IMR-90 (cell line): ENCODE measurements around the gene EVA1C. TPM values are rescaled to one million over a fixed set of nuclear protein-coding genes. Genes with fewer than 3 reads are reported as not detected.

Experiments used
- ATAC-seq: fragments of 200-7000 bp; cut with Tn5 transposase; 2 replicates; pipeline ENCODE4 v1.9.1; 2020; ENCODE audit warnings: low read depth, mild to moderate bottlenecking, moderate library complexity
- BruUV-seq: library from RNA; stranded (reverse); fragments of 400-500 nt; replicated peaks from 2 replicates; lab custom pipeline; 2021; lab: Mats Ljungman, UMichigan
- CTCF ChIA-PET: fragments of 300-600 bp; formaldehyde crosslinking; extraction: SDS; loops from one replicate; lab custom pipeline; 2021; ENCODE audit warnings: antibody characterized with exemption; lab: Yijun Ruan, JAX
- POLR2A ChIA-PET: fragments of 300-600 bp; sonication (Branson Sonifier 250); formaldehyde crosslinking; loops from one replicate; lab custom pipeline; 2022; ENCODE audit warnings: antibody characterized with exemption; ENCODE audit not compliant: unreplicated experiment; lab: Charles Lee
- DNase-seq: peaks from one replicate; pipeline ENCODE4 v3.0.0; 2013
- H2AFZ ChIP-seq: replicated peaks from 2 replicates; pipeline ENCODE3; 2013; ENCODE audit warnings: low read length, mild to moderate bottlenecking; ENCODE audit not compliant: poor library complexity
- H2AK5ac ChIP-seq: 2 replicates; pipeline ENCODE4 v1.6.1; 2013; ENCODE audit warnings: low read depth, low read length, inconsistent platforms
- H2AK9ac ChIP-seq: replicated peaks from 2 replicates; pipeline ENCODE3; 2013; ENCODE audit warnings: mild to moderate bottlenecking, low read depth, low read length, moderate library complexity; ENCODE audit not compliant: poor library complexity
- H2BK120ac ChIP-seq: 2 replicates; pipeline ENCODE4 v1.6.1; 2013; ENCODE audit warnings: low read depth, low read length, inconsistent platforms
- H2BK15ac ChIP-seq: 3 replicates; pipeline ENCODE4 v1.6.1; 2013; ENCODE audit warnings: low read depth, low read length, inconsistent platforms
- H2BK20ac ChIP-seq: 2 replicates; pipeline ENCODE4 v1.6.1; 2013; ENCODE audit warnings: low read depth, mild to moderate bottlenecking, inconsistent platforms, low read length, moderate library complexity
- H2BK5ac ChIP-seq: 2 replicates; pipeline ENCODE4 v1.6.1; 2013; ENCODE audit warnings: mild to moderate bottlenecking, low read depth, low read length, inconsistent platforms; ENCODE audit not compliant: poor library complexity, severe bottlenecking
- H3K14ac ChIP-seq: replicated peaks from 2 replicates; pipeline ENCODE4 v1.6.1; 2013; ENCODE audit warnings: low read depth, low read length, inconsistent platforms
- H3K18ac ChIP-seq: 2 replicates; pipeline ENCODE4 v1.6.1; 2013; ENCODE audit warnings: low read depth, low read length, control low read depth
- H3K23ac ChIP-seq: 2 replicates; pipeline ENCODE4 v1.6.1; 2013; ENCODE audit warnings: low read depth, low read length, inconsistent platforms
- H3K27ac ChIP-seq: 2 replicates; pipeline ENCODE4 v1.5.1; 2013; ENCODE audit warnings: mild to moderate bottlenecking, control low read depth, low read length; ENCODE audit not compliant: insufficient read depth
- H3K27me3 ChIP-seq: 2 replicates; pipeline ENCODE4 v1.6.1; 2013; ENCODE audit warnings: low read length; ENCODE audit not compliant: control insufficient read depth, insufficient read depth
- H3K36me3 ChIP-seq: 2 replicates; pipeline ENCODE4 v1.6.1; 2013; ENCODE audit warnings: low read length, mixed read lengths; ENCODE audit not compliant: control insufficient read depth, insufficient read depth
- H3K4ac ChIP-seq: 2 replicates; pipeline ENCODE4 v1.6.1; 2013; ENCODE audit warnings: low read depth, low read length, inconsistent platforms
- H3K4me1 ChIP-seq: 2 replicates; pipeline ENCODE4 v1.6.1; 2013; ENCODE audit warnings: low read length, mixed read lengths; ENCODE audit not compliant: control insufficient read depth, insufficient read depth
- H3K4me2 ChIP-seq: 2 replicates; pipeline ENCODE4 v1.6.1; 2013; ENCODE audit warnings: low read depth, mild to moderate bottlenecking, control low read depth, low read length, moderate library complexity
- H3K4me3 ChIP-seq: 2 replicates; pipeline ENCODE4 v1.5.1; 2013; ENCODE audit warnings: low read depth, mild to moderate bottlenecking, control low read depth, low read length, moderate library complexity; ENCODE audit not compliant: insufficient read depth
- H3K56ac ChIP-seq: 2 replicates; pipeline ENCODE4 v1.6.1; 2013; ENCODE audit warnings: low read length, inconsistent platforms; ENCODE audit not compliant: insufficient read depth; ENCODE audit errors: extremely low read depth
- H3K79me1 ChIP-seq, 2 experiments: 2 replicates each; pipeline ENCODE4 v1.6.1; 2013; ENCODE audit warnings: low read length in 2 of 2, inconsistent platforms in 1 of 2, low read depth in 1 of 2
- H3K9ac ChIP-seq: 2 replicates; pipeline ENCODE4 v1.6.1; 2013; ENCODE audit warnings: low read depth, low read length, control low read depth
- H3K9me1 ChIP-seq: 2 replicates; pipeline ENCODE4 v1.6.1; 2013; ENCODE audit warnings: low read length, inconsistent platforms; ENCODE audit not compliant: insufficient read depth
- H3K9me3 ChIP-seq: 2 replicates; pipeline ENCODE4 v1.6.1; 2013; ENCODE audit warnings: low read length; ENCODE audit not compliant: control insufficient read depth, insufficient read depth
- H4K20me1 ChIP-seq: 2 replicates; pipeline ENCODE4 v1.6.1; 2013; ENCODE audit warnings: low read length, inconsistent platforms; ENCODE audit not compliant: insufficient read depth
- H4K5ac ChIP-seq: 2 replicates; pipeline ENCODE4 v1.6.1; 2013; ENCODE audit warnings: mild to moderate bottlenecking, low read depth, low read length, control low read depth
- H4K8ac ChIP-seq, 2 experiments: 2 replicates each; pipeline ENCODE4 v1.6.1; 2013; ENCODE audit warnings: low read depth in 2 of 2, low read length in 2 of 2, control low read depth in 1 of 2, inconsistent platforms in 1 of 2
- H4K91ac ChIP-seq: 2 replicates; pipeline ENCODE4 v1.6.1; 2013; ENCODE audit warnings: low read depth, low read length, inconsistent platforms; ENCODE audit not compliant: insufficient read depth
- BHLHE40 ChIP-seq: fragments of 150-350 bp; IDR thresholded peaks from 2 replicates; pipeline ENCODE4 v1.6.1; 2016; ENCODE audit warnings: mild to moderate bottlenecking, low read depth, low read length
- CEBPB ChIP-seq: IDR thresholded peaks from 2 replicates; pipeline ENCODE4 v1.6.1; 2012; ENCODE audit warnings: low read depth, low read length, improper control_type of control experiment
- CHD1 ChIP-seq: IDR thresholded peaks from 2 replicates; pipeline ENCODE4 v1.6.1; 2012; ENCODE audit warnings: low read depth, low read length, improper control_type of control experiment
- FOS ChIP-seq: fragments of 150-350 bp; IDR thresholded peaks from 2 replicates; pipeline ENCODE4 v1.6.1; 2016; ENCODE audit warnings: low read depth, low read length
- MAFK ChIP-seq: IDR thresholded peaks from 2 replicates; pipeline ENCODE4 v1.6.1; 2012; ENCODE audit warnings: low read depth, low read length, improper control_type of control experiment
- MAZ ChIP-seq: IDR thresholded peaks from 2 replicates; pipeline ENCODE4 v1.6.1; 2012; ENCODE audit warnings: low read depth, mild to moderate bottlenecking, low read length, improper control_type of control experiment, moderate library complexity, borderline replicate concordance
- MXI1 ChIP-seq: IDR thresholded peaks from 2 replicates; pipeline ENCODE4 v1.6.1; 2012; ENCODE audit warnings: low read depth, mild to moderate bottlenecking, low read length, moderate library complexity, borderline replicate concordance
- NFE2L2 ChIP-seq: fragments of 150-350 bp; IDR thresholded peaks from 2 replicates; pipeline ENCODE4 v1.6.1; 2016; ENCODE audit warnings: low read depth, mild to moderate bottlenecking, low read length
- POLR2A ChIP-seq: IDR thresholded peaks from 2 replicates; pipeline ENCODE4 v1.6.1; 2012; ENCODE audit warnings: mild to moderate bottlenecking, low read depth, low read length
- RAD21 ChIP-seq: IDR thresholded peaks from 2 replicates; pipeline ENCODE4 v1.6.1; 2012; ENCODE audit warnings: low read length, improper control_type of control experiment
- RCOR1 ChIP-seq: IDR thresholded peaks from 2 replicates; pipeline ENCODE4 v1.6.1; 2012; ENCODE audit warnings: mild to moderate bottlenecking, low read length, improper control_type of control experiment; ENCODE audit not compliant: insufficient replicate concordance
- RFX5 ChIP-seq: IDR thresholded peaks from 2 replicates; pipeline ENCODE4 v1.8.0; 2012; ENCODE audit warnings: low read depth, mild to moderate bottlenecking, low read length, moderate library complexity
- SMC3 ChIP-seq: fragments of 150-350 bp; IDR thresholded peaks from 2 replicates; pipeline ENCODE4 v1.6.1; 2016; ENCODE audit warnings: low read depth, mild to moderate bottlenecking, antibody characterized with exemption, low read length, moderate library complexity
- WGBS, 2 experiments: methylation state at CpG; one replicate each; pipeline versions ENCODE4 v1.1.5 to v1.1.7; 2013; ENCODE audit warnings: missing lambda C conversion rate in 2 of 2; ENCODE audit not compliant: insufficient read length in 1 of 2; ENCODE audit errors: extremely low coverage in 2 of 2; 5-methylcytosine and 5-hydroxymethylcytosine counted together
- dilution Hi-C: fragments of 300-500 bp; cut with HindIII; formaldehyde crosslinking; loops from one replicate; pipeline ENCODE4 v1.14.3; 2018; ENCODE audit warnings: low sequenced_read_pairs; ENCODE audit not compliant: unreplicated experiment
- in situ Hi-C: fragments of 300-500 bp; cut with MboI; formaldehyde crosslinking; loops from 3 replicates; pipeline ENCODE4 v1.14.3; 2019; ENCODE audit warnings: low sequenced_read_pairs, inconsistent platforms, mixed read lengths
- intact Hi-C: fragments of 100-400 bp; cut with micrococcal nuclease; formaldehyde crosslinking; loops from 2 replicates; pipeline ENCODE4 v1.10.0; 2022
- polyA plus RNA-seq, 3 experiments: library from polyadenylated mRNA; depleted of rRNA; stranded (reverse); fragments of >200 nt; gene quantifications; 2 replicates each; pipeline ENCODE4 v1.2.3, GENCODE V29; 2012; ENCODE audit warnings: low replicate concordance in 1 of 3
- total RNA-seq: library from RNA; depleted of rRNA; stranded (reverse); fragments of >200 nt; gene quantifications from 2 replicates; pipeline ENCODE4 v1.2.3, GENCODE V29; 2012
- TF ChIP-seq, protein P1 (sequence below): conservative IDR thresholded peaks from 2 replicates; pipeline ENCODE4 v1.5.1; 2012; ENCODE audit warnings: mild to moderate bottlenecking, low read depth, low read length, improper control_type of control experiment
- TF ChIP-seq, protein P2 (sequence below): fragments of 150-350 bp; IDR thresholded peaks from 2 replicates; pipeline ENCODE4 v1.6.1; 2017; ENCODE audit warnings: mild to moderate bottlenecking, antibody characterized with exemption, low read length, low read depth
- TF ChIP-seq, protein P3 (sequence below): fragments of 150-350 bp; IDR thresholded peaks from 2 replicates; pipeline ENCODE4 v1.6.1; 2016; ENCODE audit warnings: low read depth, mild to moderate bottlenecking, low read length, moderate library complexity, borderline replicate concordance

EVA1C gene
- total and polyA plus RNA-seq, 2 of the 4 experiments (the other 2 are of a cell fraction) = 0.72 to 1.1 TPM

DNA sequence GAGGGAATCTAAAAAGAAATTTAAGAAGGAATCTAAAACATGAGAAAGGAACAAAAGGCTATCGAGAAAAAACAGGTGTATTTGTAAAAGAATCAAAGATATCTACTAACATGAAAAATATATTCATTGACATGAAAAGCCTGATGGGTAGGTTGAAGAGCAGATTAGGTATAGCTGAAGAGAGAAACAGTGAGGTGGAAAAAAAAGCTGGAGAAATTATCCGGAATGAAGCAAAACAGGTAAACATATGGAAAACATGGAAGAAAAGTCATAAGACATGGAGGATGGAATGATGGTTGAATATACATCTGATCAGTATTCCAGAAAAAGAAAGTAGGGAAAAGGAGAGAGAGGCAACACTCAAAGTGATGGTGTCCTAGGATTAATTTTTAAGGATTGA is 9.6 kb downstream of the EVA1C start:
- no peak overlapping the region for H3K4me2 ChIP-seq
- H2BK15ac ChIP-seq = no peak overlapping the region
- H2BK120ac ChIP-seq = no peak overlapping the region
- no peak for TF ChIP-seq POLR2A
- TF ChIP-seq RAD21 = no peak
- TF ChIP-seq BHLHE40 = no peak
- TF ChIP-seq FOS = no peak
- TF ChIP-seq, protein P1, sequence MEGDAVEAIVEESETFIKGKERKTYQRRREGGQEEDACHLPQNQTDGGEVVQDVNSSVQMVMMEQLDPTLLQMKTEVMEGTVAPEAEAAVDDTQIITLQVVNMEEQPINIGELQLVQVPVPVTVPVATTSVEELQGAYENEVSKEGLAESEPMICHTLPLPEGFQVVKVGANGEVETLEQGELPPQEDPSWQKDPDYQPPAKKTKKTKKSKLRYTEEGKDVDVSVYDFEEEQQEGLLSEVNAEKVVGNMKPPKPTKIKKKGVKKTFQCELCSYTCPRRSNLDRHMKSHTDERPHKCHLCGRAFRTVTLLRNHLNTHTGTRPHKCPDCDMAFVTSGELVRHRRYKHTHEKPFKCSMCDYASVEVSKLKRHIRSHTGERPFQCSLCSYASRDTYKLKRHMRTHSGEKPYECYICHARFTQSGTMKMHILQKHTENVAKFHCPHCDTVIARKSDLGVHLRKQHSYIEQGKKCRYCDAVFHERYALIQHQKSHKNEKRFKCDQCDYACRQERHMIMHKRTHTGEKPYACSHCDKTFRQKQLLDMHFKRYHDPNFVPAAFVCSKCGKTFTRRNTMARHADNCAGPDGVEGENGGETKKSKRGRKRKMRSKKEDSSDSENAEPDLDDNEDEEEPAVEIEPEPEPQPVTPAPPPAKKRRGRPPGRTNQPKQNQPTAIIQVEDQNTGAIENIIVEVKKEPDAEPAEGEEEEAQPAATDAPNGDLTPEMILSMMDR = no peak
- TF ChIP-seq MAZ = no peak
- TF ChIP-seq RFX5 = no peak
- no peak for TF ChIP-seq MXI1
- TF ChIP-seq RCOR1 = no peak
- no peak for TF ChIP-seq CHD1
- TF ChIP-seq, protein P2, sequence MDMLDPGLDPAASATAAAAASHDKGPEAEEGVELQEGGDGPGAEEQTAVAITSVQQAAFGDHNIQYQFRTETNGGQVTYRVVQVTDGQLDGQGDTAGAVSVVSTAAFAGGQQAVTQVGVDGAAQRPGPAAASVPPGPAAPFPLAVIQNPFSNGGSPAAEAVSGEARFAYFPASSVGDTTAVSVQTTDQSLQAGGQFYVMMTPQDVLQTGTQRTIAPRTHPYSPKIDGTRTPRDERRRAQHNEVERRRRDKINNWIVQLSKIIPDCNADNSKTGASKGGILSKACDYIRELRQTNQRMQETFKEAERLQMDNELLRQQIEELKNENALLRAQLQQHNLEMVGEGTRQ = no peak
- TF ChIP-seq CEBPB = no peak
- TF ChIP-seq, protein P3, sequence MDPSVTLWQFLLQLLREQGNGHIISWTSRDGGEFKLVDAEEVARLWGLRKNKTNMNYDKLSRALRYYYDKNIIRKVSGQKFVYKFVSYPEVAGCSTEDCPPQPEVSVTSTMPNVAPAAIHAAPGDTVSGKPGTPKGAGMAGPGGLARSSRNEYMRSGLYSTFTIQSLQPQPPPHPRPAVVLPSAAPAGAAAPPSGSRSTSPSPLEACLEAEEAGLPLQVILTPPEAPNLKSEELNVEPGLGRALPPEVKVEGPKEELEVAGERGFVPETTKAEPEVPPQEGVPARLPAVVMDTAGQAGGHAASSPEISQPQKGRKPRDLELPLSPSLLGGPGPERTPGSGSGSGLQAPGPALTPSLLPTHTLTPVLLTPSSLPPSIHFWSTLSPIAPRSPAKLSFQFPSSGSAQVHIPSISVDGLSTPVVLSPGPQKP = no peak
- TF ChIP-seq NFE2L2 = no peak
- TF ChIP-seq MAFK = no peak
- TF ChIP-seq SMC3 = no peak
- in situ Hi-C loops = no loop called here
- CTCF ChIA-PET = interaction anchor here (0.7 kb wide), 1 partner anchor 10 kb away, joined by 4 read pairs; no protein-coding TSS in a partner anchor
- H3K36me3 ChIP-seq = no peaks in the 10 kb centered on the region
- H4K91ac ChIP-seq = no peak overlapping the region
- WGBS, 2 experiments = no CpG with 5 or more reads among the region's 2 CpGs
- no peak overlapping the region for H3K23ac ChIP-seq
- dilution Hi-C loops = no loop called here
- BruUV-seq = no TSS peak
- intact Hi-C loops = no loop called here
- no peak overlapping the region for H3K56ac ChIP-seq
- H3K27me3 ChIP-seq = no peaks in the 10 kb centered on the region
- H3K79me1 ChIP-seq = peaks cover 0 to 5% of the 10 kb centered on the region in 2 experiments; a peak in 1 of 4 replicates
- no peak for DNase-seq
- H2AFZ ChIP-seq = no peak overlapping the region
- H3K18ac ChIP-seq = no peak overlapping the region
- H4K20me1 ChIP-seq = no peaks in the 10 kb centered on the region
- H3K9me1 ChIP-seq = peaks cover 6% of the 10 kb centered on the region; the same call in 1 of the 2 replicates
- no peak overlapping the region for H2AK5ac ChIP-seq
- H3K4me3 ChIP-seq = no peak overlapping the region
- no peak overlapping the region for H3K4ac ChIP-seq
- H2BK5ac ChIP-seq = no peak overlapping the region
- H4K8ac ChIP-seq = no peak overlapping the region
- H3K4me1 ChIP-seq = peaks cover 11% of the 10 kb centered on the region; the same call in 1 of the 2 replicates
- H3K9me3 ChIP-seq = no peaks in the 10 kb centered on the region
- no peak for ATAC-seq
- H3K27ac ChIP-seq = no peak overlapping the region
- H2AK9ac ChIP-seq = no peak overlapping the region
- POLR2A ChIA-PET = no interaction called here
- H4K5ac ChIP-seq = no peak overlapping the region
- H3K9ac ChIP-seq = no peak overlapping the region
- no peak overlapping the region for H2BK20ac ChIP-seq
- H3K14ac ChIP-seq = no peak overlapping the region
